Right hindlimb (tissue), 1 donor: Measurements from ENCODE around the gene C18orf63.
A peak's percentile ranks its signal among the peaks of the same experiment; 100 is the strongest.

Experiments used
- DNase-seq: peaks from one replicate; pipeline ENCODE4 v3.0.0-alpha.2; 2018

Gene C18orf63

GRCh38 chr18:74381621-74382295 is 66.1 kb downstream of the C18orf63 start:
- DNase-seq, result no peak

GRCh38 chr18:74382481-74383017 is 66.9 kb downstream of the C18orf63 start:
- DNase-seq, result no peak

GRCh38 chr18:74387383-74387782 is 71.7 kb downstream of the C18orf63 start:
- DNase-seq, result no peak

- DNase-seq, result no peak
These were observed 72.6 kb downstream of the C18orf63 start for GRCh38 chr18:74388227-74388626.

GRCh38 chr18:74389171-74389927 is 73.7 kb downstream of the C18orf63 start:
- no peak for DNase-seq

- DNase-seq, result no peak
These were observed 74.4 kb downstream of the C18orf63 start for GRCh38 chr18:74389991-74390390.

GRCh38 chr18:74390900-74391299 is 75.3 kb downstream of the C18orf63 start:
- no peak for DNase-seq

GRCh38 chr18:74392323-74392722 is 76.7 kb downstream of the C18orf63 start:
- no peak for DNase-seq

GRCh38 chr18:74395006-74395405 is 79.4 kb downstream of the C18orf63 start:
- no peak for DNase-seq

- DNase-seq, result no peak
These were observed 80.1 kb downstream of the C18orf63 start for GRCh38 chr18:74395648-74396154.

- DNase-seq, result peak; percentile 74
These were observed 80.8 kb downstream of the C18orf63 start for GRCh38 chr18:74396171-74397169.

- DNase-seq, result no peak
These were observed 81.9 kb downstream of the C18orf63 start for GRCh38 chr18:74397572-74397971.

GRCh38 chr18:74399091-74399887 is 83.7 kb downstream of the C18orf63 start:
- no peak for DNase-seq

- no peak for DNase-seq
These were observed 85.2 kb downstream of the C18orf63 start for GRCh38 chr18:74400813-74401212.

- no peak for DNase-seq
These were observed 87.3 kb downstream of the C18orf63 start for GRCh38 chr18:74402806-74403433.

GRCh38 chr18:74407888-74408287 is 92.2 kb downstream of the C18orf63 start:
- DNase-seq, result no peak
